HepG2 (cell line): ENCODE measurements around the gene COPS7A. TPM values are rescaled to one million over a fixed set of nuclear protein-coding genes. Genes with fewer than 3 reads are reported as not detected.

Experiments used
- ATAC-seq: fragments of 200-7000 bp; cut with Tn5 transposase; 3 replicates; pipeline ENCODE4 v1.9.1; 2020; ENCODE audit warnings: mild to moderate bottlenecking, moderate library complexity
- BruUV-seq: library from RNA; stranded (reverse); fragments of 400-500 nt; replicated peaks from 2 replicates; lab custom pipeline; 2021; lab: Mats Ljungman, UMichigan
- CTCF ChIA-PET: fragments of 300-600 bp; formaldehyde crosslinking; extraction: SDS; loops from one replicate; lab custom pipeline; 2021; ENCODE audit warnings: low total read pairs, inconsistent platforms, low intra/inter-chr PET ratio; lab: Yijun Ruan, JAX
- POLR2A ChIA-PET: fragments of 350-600 bp; sonication (Branson Sonifier 250); formaldehyde crosslinking; loops from one replicate; lab custom pipeline; 2020; ENCODE audit warnings: antibody characterized with exemption, inconsistent platforms; lab: Yijun Ruan, JAX
- DNase-seq: peaks from one replicate; pipeline ENCODE4 v3.0.0-alpha.2; 2015; ENCODE audit warnings: low spot score
- FAIRE-seq: peaks from 3 replicates; lab custom pipeline; 2011; peaks lifted over from hg19 to GRCh38; lab: Jason Lieb, UNC
- H2AFZ ChIP-seq: one replicate; pipeline ENCODE4 v1.6.1; 2011; ENCODE audit warnings: low read length, inconsistent platforms
- H3K27ac ChIP-seq: fragments of 300-600 bp; 3 replicates; pipeline ENCODE4 v1.8.0; 2011; ENCODE audit warnings: mixed run types, mild to moderate bottlenecking, mixed read lengths, low read length, inconsistent platforms; ENCODE audit not compliant: insufficient read depth; ENCODE audit errors: extremely low read length
- H3K27me3 ChIP-seq, 2 experiments: fragments of 200-600 bp in 1 of 2; 2 replicates in 1 of 2; 3 replicates in 1 of 2; pipeline versions ENCODE4 v1.6.0 to v1.8.0; 2011; ENCODE audit warnings: low read length in 2 of 2, mild to moderate bottlenecking in 2 of 2, moderate library complexity in 2 of 2, inconsistent platforms in 1 of 2; ENCODE audit not compliant: insufficient read depth in 2 of 2, control insufficient read depth in 1 of 2
- H3K36me3 ChIP-seq, 2 experiments: fragments of 200-600 bp in 1 of 2; replicated peaks in 1 of 2; 2 replicates in 1 of 2; 3 replicates in 1 of 2; pipeline versions ENCODE4 v1.5.1 to v1.8.0; 2011; ENCODE audit warnings: low read length in 2 of 2, inconsistent platforms in 1 of 2; ENCODE audit not compliant: insufficient read depth in 2 of 2, control insufficient read depth in 1 of 2
- H3K4me1 ChIP-seq: 2 replicates; pipeline ENCODE4 v1.5.1; 2012; ENCODE audit warnings: low read length, inconsistent platforms; ENCODE audit not compliant: insufficient read depth
- H3K4me2 ChIP-seq: 2 replicates; pipeline ENCODE4 v1.6.0; 2011; ENCODE audit warnings: low read depth, low read length, inconsistent platforms
- H3K4me3 ChIP-seq, 3 experiments: fragments of 200-600 bp in 1 of 3; sonication (generic), shearing (Covaris generic) in 1 of 3; replicated peaks in 1 of 3; 2 replicates each; pipeline ENCODE4 v1.5.1; 2011 to 2016; ENCODE audit warnings: low read length in 3 of 3, inconsistent platforms in 2 of 3, low read depth in 2 of 3, mild to moderate bottlenecking in 2 of 3, control low read depth in 1 of 3, mixed read lengths in 1 of 3; ENCODE audit not compliant: insufficient read depth in 1 of 3
- H3K79me2 ChIP-seq: one replicate; pipeline ENCODE4 v1.6.1; 2011; ENCODE audit warnings: low read length, inconsistent platforms; ENCODE audit not compliant: insufficient read depth
- H3K9ac ChIP-seq: 2 replicates; pipeline ENCODE4 v1.6.0; 2011; ENCODE audit warnings: mild to moderate bottlenecking, low read depth, low read length, inconsistent platforms; ENCODE audit not compliant: insufficient read depth
- H3K9me3 ChIP-seq: 2 replicates; pipeline ENCODE4 v1.5.1; 2012; ENCODE audit warnings: mild to moderate bottlenecking, low read length
- H4K20me1 ChIP-seq: 2 replicates; pipeline ENCODE4 v1.6.0; 2011; ENCODE audit warnings: inconsistent platforms, mild to moderate bottlenecking, low read length, moderate library complexity; ENCODE audit not compliant: insufficient read depth
- BRCA1 ChIP-seq: sonication (generic); formaldehyde crosslinking; IDR thresholded peaks from 2 replicates; pipeline ENCODE4 v1.4.0; 2020; ENCODE audit warnings: missing genetic modification reagents
- GMEB1 ChIP-seq: sonication (generic); formaldehyde crosslinking; IDR thresholded peaks from 2 replicates; pipeline ENCODE4 v1.5.1; 2020; ENCODE audit warnings: missing genetic modification reagents, mild to moderate bottlenecking, borderline replicate concordance
- HES4 ChIP-seq: sonication (generic); formaldehyde crosslinking; IDR thresholded peaks from 2 replicates; pipeline ENCODE4 v1.9.0; 2021; ENCODE audit warnings: mild to moderate bottlenecking, missing genetic modification reagents, borderline replicate concordance
- IRX3 ChIP-seq: sonication (generic); formaldehyde crosslinking; IDR thresholded peaks from 2 replicates; pipeline ENCODE4 v1.8.1; 2023; ENCODE audit warnings: mild to moderate bottlenecking, low read depth, missing genetic modification reagents, borderline replicate concordance
- KAT8 ChIP-seq: IDR thresholded peaks from 2 replicates; pipeline ENCODE4 v1.6.1; 2016; ENCODE audit warnings: missing genetic modification reagents, missing compliant biosample characterization
- MTERF4 ChIP-seq: sonication (generic); formaldehyde crosslinking; IDR thresholded peaks from 2 replicates; pipeline ENCODE4 v1.8.0; 2023; ENCODE audit warnings: mild to moderate bottlenecking, missing genetic modification reagents
- PBX2 ChIP-seq: IDR thresholded peaks from 2 replicates; pipeline ENCODE4 v1.6.1; 2016; ENCODE audit warnings: control low read depth
- RARA ChIP-seq: IDR thresholded peaks from 2 replicates; pipeline ENCODE4 v1.6.1; 2016; ENCODE audit warnings: missing genetic modification reagents, missing compliant biosample characterization
- SMC3 ChIP-seq: IDR thresholded peaks from 2 replicates; pipeline ENCODE4 v1.6.1; 2011; ENCODE audit warnings: low read length, improper control_type of control experiment
- SNAPC2 ChIP-seq: sonication (generic); formaldehyde crosslinking; IDR thresholded peaks from 2 replicates; pipeline ENCODE4 v1.8.1; 2022; ENCODE audit warnings: mild to moderate bottlenecking, missing genetic modification reagents
- SYNCRIP ChIP-seq: fragments of 200-400 bp; formaldehyde crosslinking; IDR thresholded peaks from 2 replicates; pipeline ENCODE4 v1.6.1; 2018; ENCODE audit warnings: mild to moderate bottlenecking, low read depth, low read length; ENCODE audit not compliant: insufficient read depth
- YEATS4 ChIP-seq: sonication (generic); formaldehyde crosslinking; IDR thresholded peaks from 2 replicates; pipeline ENCODE4 v1.4.0; 2020; ENCODE audit warnings: missing genetic modification reagents, borderline replicate concordance
- ZFP37 ChIP-seq: sonication (generic); formaldehyde crosslinking; IDR thresholded peaks from 2 replicates; pipeline ENCODE4 v1.4.0; 2020; ENCODE audit warnings: missing genetic modification reagents, borderline replicate concordance
- ZNF432 ChIP-seq: sonication (generic); formaldehyde crosslinking; IDR thresholded peaks from 2 replicates; pipeline ENCODE4 v1.5.0; 2020; ENCODE audit warnings: missing genetic modification reagents, mild to moderate bottlenecking, borderline replicate concordance
- ZNF543 ChIP-seq: sonication (generic); formaldehyde crosslinking; IDR thresholded peaks from 2 replicates; pipeline ENCODE4 v1.4.0; 2020; ENCODE audit warnings: mild to moderate bottlenecking, missing genetic modification reagents
- ZNF558 ChIP-seq: sonication (generic); formaldehyde crosslinking; IDR thresholded peaks from 2 replicates; pipeline ENCODE4 v1.9.0; 2022; ENCODE audit warnings: mild to moderate bottlenecking, missing genetic modification reagents, borderline replicate concordance
- ZNF660 ChIP-seq: sonication (generic); formaldehyde crosslinking; IDR thresholded peaks from 2 replicates; pipeline ENCODE4 v1.5.1; 2020; ENCODE audit warnings: mild to moderate bottlenecking, low read depth, missing genetic modification reagents, borderline replicate concordance
- ZNF704 ChIP-seq: sonication (generic); formaldehyde crosslinking; IDR thresholded peaks from 2 replicates; pipeline ENCODE4 v1.8.1; 2023; ENCODE audit warnings: mild to moderate bottlenecking, inconsistent platforms, moderate library complexity, missing genetic modification reagents, borderline replicate concordance
- ZNF724P ChIP-seq: sonication (generic); formaldehyde crosslinking; IDR thresholded peaks from 2 replicates; pipeline ENCODE4 v1.8.0; 2022; ENCODE audit warnings: missing genetic modification reagents, borderline replicate concordance
- WGBS: methylation state at CpG from one replicate; pipeline ENCODE4 v1.1.6; 2017; ENCODE audit warnings: low lambda C conversion rate; 5-methylcytosine and 5-hydroxymethylcytosine counted together
- in situ Hi-C: cut with HindIII; loops from 2 replicates; pipeline ENCODE4 v1.10.0; 2017; ENCODE audit warnings: low pct_unique_long_range_greater_than_20kb; ENCODE audit not compliant: extremely low pct_ligation_motif_present
- intact Hi-C: fragments of 100-400 bp; cut with micrococcal nuclease; formaldehyde crosslinking; loops from one replicate; pipeline ENCODE4 v1.10.0; 2022; ENCODE audit not compliant: unreplicated experiment
- polyA plus RNA-seq, 8 experiments: library from polyadenylated mRNA; depleted of rRNA in 3 of 8; stranded (reverse) in 7 of 8; unstranded in 1 of 8; fragments of >200 nt; fragmentation: Illumina TruSeq in 4 of 8; extraction: Trizol in 4 of 8; gene quantifications; 2 replicates each; pipeline versions ENCODE4 v1.2.1 to v1.2.3, GENCODE V29; 2011 to 2016; ENCODE audit warnings: low read depth in 4 of 8, missing spikeins in 1 of 8, mixed read lengths in 1 of 8; ENCODE audit not compliant: insufficient read depth in 1 of 8
- total RNA-seq, 5 experiments: library from RNA; depleted of rRNA; stranded (reverse); fragments of >200 nt; fragmentation: Illumina TruSeq; extraction: Trizol; gene quantifications; 2 replicates each; pipeline ENCODE4 v1.2.3, GENCODE V29; 2016; ENCODE audit warnings: low read depth in 1 of 5

COPS7A gene
- total and polyA plus RNA-seq, 2 of the 13 experiments (the other 11 are each of a cell fraction or from before 2014, with no cell fraction given) = 40.0 to 73.6 TPM

- no peaks in the 10 kb centered on the region for H3K27me3 ChIP-seq
- in situ Hi-C loops = no loop called here
- no peaks in the 10 kb centered on the region for H4K20me1 ChIP-seq
- H3K4me2 ChIP-seq = peak overlapping the region; percentile 25; the same call in 1 of the 2 replicates
- DNase-seq (peak; percentile 46), ATAC-seq (peak; percentile 99), FAIRE-seq (peak; percentile 90)
- H3K4me3 ChIP-seq = no peak overlapping the region
- H3K4me1 ChIP-seq = peaks cover 11% of the 10 kb centered on the region
- no peak overlapping the region for H2AFZ ChIP-seq
- no TSS peak for BruUV-seq
- H3K79me2 ChIP-seq = no peaks in the 10 kb centered on the region
- H3K9ac ChIP-seq = no peak overlapping the region
- 36% methylated on average over 8 of the region's 8 CpGs for WGBS
- ChIA-PET POLR2A (no interaction called here), CTCF (interaction anchor here (0.9 to 2.4 kb wide), 6 partner anchors 18 to 119 kb away, joined by 3 to 24 read pairs (median 6); no protein-coding TSS in a partner anchor)
- H3K36me3 ChIP-seq = peaks cover 5 to 8% of the 10 kb centered on the region in 2 experiments; a peak in 3 of 5 replicates
- intact Hi-C loops = loop anchor here (1.0 to 2.0 kb wide), 4 partner anchors 17 to 94 kb away; partner anchors contain the start of gene MLF2
- H3K9me3 ChIP-seq = no peaks in the 10 kb centered on the region
- peak overlapping the region; percentile 3 for H3K27ac ChIP-seq
- no peak for TF ChIP-seq RARA (CRISPR knock-in tag)
- peak; percentile 22; the same call in 1 of the 2 replicates for TF ChIP-seq KAT8 (CRISPR knock-in tag)
- TF ChIP-seq GMEB1 = no peak
- TF ChIP-seq YEATS4 = no peak
- TF ChIP-seq ZFP37 (CRISPR knock-in tag) = no peak
- no peak for TF ChIP-seq IRX3 (CRISPR knock-in tag)
- no peak for TF ChIP-seq SNAPC2 (CRISPR knock-in tag)
- TF ChIP-seq MTERF4 = 0 out of 2 replicates have a peak, but pooled peaks have one; percentile 31
- TF ChIP-seq SMC3 = peak; percentile 77
- no peak for TF ChIP-seq HES4
- TF ChIP-seq ZNF543 (CRISPR knock-in tag) = no peak
- TF ChIP-seq ZNF704 (CRISPR knock-in tag) = no peak
- TF ChIP-seq SYNCRIP = no peak
- no peak for TF ChIP-seq BRCA1 (CRISPR knock-in tag)
- TF ChIP-seq ZNF724P = no peak
- TF ChIP-seq ZNF558 (CRISPR knock-in tag) = no peak
- no peak for TF ChIP-seq ZNF432 (CRISPR knock-in tag)
- no peak for TF ChIP-seq PBX2 (CRISPR knock-in tag)
- TF ChIP-seq ZNF660 = no peak
These were observed 11.8 kb downstream of the COPS7A start for GRCh38 chr12:6735448-6736191.
